Measurements from ENCODE around the gene UBL7.

DNA sequence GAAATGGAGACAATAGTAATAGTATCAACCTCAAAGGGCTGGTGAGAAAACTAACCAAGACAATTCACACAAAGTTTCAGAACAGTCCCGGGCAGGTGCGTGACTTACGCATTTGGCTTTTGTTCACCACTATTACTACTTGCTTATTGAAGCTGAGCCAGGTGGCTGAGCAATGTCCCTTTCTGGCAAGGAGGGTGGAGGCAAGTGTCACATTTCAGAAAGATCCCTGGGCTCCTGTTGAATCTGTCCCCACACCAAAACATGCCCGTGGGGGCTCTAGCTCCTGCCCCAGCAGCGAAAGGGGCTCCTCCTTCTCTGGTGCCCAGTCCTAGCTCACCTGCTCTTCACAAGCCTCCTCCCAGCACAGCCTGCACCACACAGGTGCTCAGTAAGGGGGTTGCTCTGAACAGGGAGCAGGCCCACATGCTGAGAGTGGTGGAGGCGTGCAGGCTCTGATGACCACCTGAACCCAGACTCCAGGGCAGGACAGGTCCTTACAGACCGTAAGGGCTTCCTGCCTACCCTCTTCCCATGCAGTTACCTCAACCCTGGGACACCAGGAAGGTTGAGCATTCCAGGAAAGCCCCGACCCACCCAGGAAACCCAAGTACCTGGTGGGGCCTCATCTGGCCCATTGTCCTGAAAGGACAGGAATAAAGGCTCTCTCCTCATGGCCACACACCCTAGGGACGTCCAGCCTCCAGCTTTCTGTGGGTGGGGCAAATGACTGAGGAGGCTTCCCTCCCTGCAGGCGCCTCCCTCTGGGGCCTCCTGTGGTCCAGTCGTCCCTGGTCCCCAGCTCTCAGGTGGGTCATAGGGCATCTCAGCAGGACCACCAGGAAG lies 59.8 kb downstream of the UBL7 start:
- TF ChIP-seq, protein P1, sequence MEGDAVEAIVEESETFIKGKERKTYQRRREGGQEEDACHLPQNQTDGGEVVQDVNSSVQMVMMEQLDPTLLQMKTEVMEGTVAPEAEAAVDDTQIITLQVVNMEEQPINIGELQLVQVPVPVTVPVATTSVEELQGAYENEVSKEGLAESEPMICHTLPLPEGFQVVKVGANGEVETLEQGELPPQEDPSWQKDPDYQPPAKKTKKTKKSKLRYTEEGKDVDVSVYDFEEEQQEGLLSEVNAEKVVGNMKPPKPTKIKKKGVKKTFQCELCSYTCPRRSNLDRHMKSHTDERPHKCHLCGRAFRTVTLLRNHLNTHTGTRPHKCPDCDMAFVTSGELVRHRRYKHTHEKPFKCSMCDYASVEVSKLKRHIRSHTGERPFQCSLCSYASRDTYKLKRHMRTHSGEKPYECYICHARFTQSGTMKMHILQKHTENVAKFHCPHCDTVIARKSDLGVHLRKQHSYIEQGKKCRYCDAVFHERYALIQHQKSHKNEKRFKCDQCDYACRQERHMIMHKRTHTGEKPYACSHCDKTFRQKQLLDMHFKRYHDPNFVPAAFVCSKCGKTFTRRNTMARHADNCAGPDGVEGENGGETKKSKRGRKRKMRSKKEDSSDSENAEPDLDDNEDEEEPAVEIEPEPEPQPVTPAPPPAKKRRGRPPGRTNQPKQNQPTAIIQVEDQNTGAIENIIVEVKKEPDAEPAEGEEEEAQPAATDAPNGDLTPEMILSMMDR (IDR thresholded peaks at IDR 0.05), result no peak
- TF ChIP-seq POLR2A (IDR thresholded peaks at IDR 0.05), result no peak
